Prostate gland (tissue), 2 donors: ENCODE data around the gene SEPTIN5. TPM values are rescaled to one million over a fixed set of nuclear protein-coding genes. Genes with fewer than 3 reads are reported as not detected.
A peak's percentile ranks its signal among the peaks of the same experiment; 100 is the strongest.

Experiments used
- DNase-seq: peaks from one replicate; pipeline ENCODE4 v3.0.0-alpha.2; 2019; ENCODE audit warnings: low spot score
- H3K27ac ChIP-seq, 2 donors: fragments of 200-600 bp; sonication (generic); 2 replicates each; pipeline ENCODE4 v1.5.1; 2017 to 2019
- H3K27me3 ChIP-seq: fragments of 200-600 bp; sonication (generic); replicated peaks from 2 replicates; pipeline ENCODE4 v1.5.1; 2019; ENCODE audit not compliant: insufficient read depth
- H3K36me3 ChIP-seq, 2 donors: fragments of 200-600 bp; sonication (generic); 1 replicate in 1 of 2; 2 replicates in 1 of 2; pipeline versions ENCODE4 v1.5.1 to v1.8.1; 2017 to 2019
- H3K4me1 ChIP-seq: fragments of 200-600 bp; sonication (generic); replicated peaks from 2 replicates; pipeline ENCODE4 v1.5.1; 2019
- H3K4me3 ChIP-seq, 2 donors: fragments of 200-600 bp; sonication (generic); 2 replicates each; pipeline ENCODE4 v1.5.1; 2017 to 2019
- H3K9me3 ChIP-seq: fragments of 200-600 bp; sonication (generic); 2 replicates; pipeline ENCODE4 v1.5.1; 2017
- CTCF ChIP-seq, 4 experiments: fragments of 200-600 bp in 2 of 4; fragments of 450-650 bp in 2 of 4; sonication (generic) in 2 of 4; IDR thresholded peaks; 1 replicate in 3 of 4; 2 replicates in 1 of 4; pipeline ENCODE4 v1.5.1; 2016 to 2019; ENCODE audit warnings: antibody characterized with exemption in 4 of 4, mild to moderate bottlenecking in 2 of 4, moderate library complexity in 2 of 4
- POLR2A ChIP-seq: fragments of 450-650 bp; IDR thresholded peaks from one replicate; pipeline ENCODE4 v1.6.1; 2016; ENCODE audit warnings: antibody characterized with exemption, mild to moderate bottlenecking
- POLR2AphosphoS5 ChIP-seq: sonication (generic); formaldehyde crosslinking; IDR thresholded peaks from one replicate; pipeline ENCODE4 v1.6.1; 2017; ENCODE audit warnings: antibody characterized with exemption
- WGBS: methylation state at CpG from one replicate; pipeline ENCODE4 v1.1.5; 2018; 5-methylcytosine and 5-hydroxymethylcytosine counted together
- intact Hi-C: fragments of 100-400 bp; cut with DNase I; formaldehyde crosslinking; loops from one replicate; pipeline ENCODE4 v1.14.2; 2022
- total RNA-seq, 2 donors: library from RNA; depleted of rRNA; stranded (reverse); fragments of >200 nt; gene quantifications; one replicate each; pipeline ENCODE4 v1.1.0, GENCODE V29; 2016

SEPTIN5 gene
- total RNA-seq, 2 donors from 2014 or later = 17.1 to 96.2 TPM

DNA sequence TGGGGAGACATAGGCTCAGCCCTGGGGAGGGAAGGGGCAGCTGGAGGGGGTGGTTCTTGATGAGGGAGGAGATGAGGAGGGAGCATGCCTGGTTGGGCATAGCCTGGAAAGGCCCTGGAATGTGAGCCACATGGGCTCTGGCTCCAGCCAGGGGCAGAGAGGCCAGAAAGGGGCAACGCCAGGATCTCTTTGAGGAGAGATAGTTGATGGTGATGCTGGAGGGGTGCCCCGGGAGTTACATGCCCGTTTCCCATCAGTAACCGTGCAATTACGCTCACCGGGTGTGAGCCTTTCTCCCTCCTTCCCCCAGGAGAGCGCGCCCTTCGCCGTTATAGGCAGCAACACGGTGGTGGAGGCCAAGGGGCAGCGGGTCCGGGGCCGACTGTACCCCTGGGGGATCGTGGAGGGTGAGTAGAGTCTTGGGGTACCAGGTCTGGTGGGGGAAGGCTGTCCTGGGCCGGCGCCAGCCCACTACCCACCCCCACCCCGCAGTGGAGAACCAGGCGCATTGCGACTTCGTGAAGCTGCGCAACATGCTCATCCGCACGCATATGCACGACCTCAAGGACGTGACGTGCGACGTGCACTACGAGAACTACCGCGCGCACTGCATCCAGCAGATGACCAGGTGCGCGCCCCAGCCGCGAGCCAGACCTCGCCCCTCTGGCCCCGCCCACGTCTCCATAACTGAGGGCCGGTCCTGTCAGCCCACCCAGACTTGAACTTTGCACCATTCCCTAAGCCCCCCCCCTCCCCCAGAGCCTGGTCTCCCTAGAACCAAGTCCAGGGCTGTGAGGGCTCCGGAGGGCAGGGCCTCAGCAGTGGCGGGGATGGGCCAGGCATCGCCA lies 7.3 kb downstream of the SEPTIN5 start:
- no peaks in the 10 kb centered on the region for H3K27me3 ChIP-seq
- H3K27ac ChIP-seq = no peak overlapping the region
- no peak for DNase-seq
- H3K4me3 ChIP-seq = no peak overlapping the region
- H3K9me3 ChIP-seq = no peaks in the 10 kb centered on the region
- intact Hi-C loops = no loop called here
- WGBS = 86% methylated on average over 43 of the region's 44 CpGs
- peaks cover 7% of the 10 kb centered on the region for H3K4me1 ChIP-seq
- H3K36me3 ChIP-seq = no peaks in the 10 kb centered on the region
- TF ChIP-seq POLR2AphosphoS5 = no peak
- no peak for TF ChIP-seq CTCF (IDR thresholded peaks at IDR 0.05)
- TF ChIP-seq POLR2A = no peak

- Histone ChIP-seq H3K9me3 (no peaks in the 10 kb centered on the region), H3K27ac (no peak overlapping the region), H3K4me1 (peaks cover 7% of the 10 kb centered on the region), H3K36me3 (no peaks in the 10 kb centered on the region), H3K4me3 (no peak overlapping the region), H3K27me3 (no peaks in the 10 kb centered on the region)
- intact Hi-C loops = no loop called here
- TF ChIP-seq CTCF (IDR thresholded peaks at IDR 0.05) = no peak
- no peak for TF ChIP-seq POLR2AphosphoS5
- TF ChIP-seq POLR2A = no peak
- DNase-seq = no peak
- 90% methylated on average over 37 of the region's 60 CpGs for WGBS
These were observed 8.1 kb downstream of the SEPTIN5 start for GRCh38 chr22:19722178-19722981.

DNA sequence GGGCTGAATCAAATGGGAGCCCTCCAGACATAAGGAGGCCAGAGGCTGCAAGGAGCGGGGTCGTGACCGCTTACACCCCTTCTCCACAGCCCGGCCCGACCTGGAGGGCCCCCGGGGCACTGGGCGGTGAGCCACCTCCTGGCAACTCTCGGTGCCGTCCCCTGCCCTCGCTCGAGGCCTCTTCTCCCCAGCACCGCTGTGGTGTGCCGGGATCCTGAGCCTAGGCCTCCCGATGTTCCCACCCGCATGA lies 8.6 kb downstream of the SEPTIN5 start:
- Histone ChIP-seq H3K27me3 (no peaks in the 10 kb centered on the region), H3K27ac (no peak overlapping the region), H3K36me3 (no peaks in the 10 kb centered on the region), H3K4me1 (peaks cover 2% of the 10 kb centered on the region), H3K9me3 (no peaks in the 10 kb centered on the region), H3K4me3 (no peak overlapping the region)
- DNase-seq = no peak
- no peak for TF ChIP-seq CTCF (IDR thresholded peaks at IDR 0.05)
- TF ChIP-seq POLR2A = no peak
- no peak for TF ChIP-seq POLR2AphosphoS5
- intact Hi-C loops = no loop called here
- 52% methylated on average over 12 of the region's 15 CpGs for WGBS

DNA sequence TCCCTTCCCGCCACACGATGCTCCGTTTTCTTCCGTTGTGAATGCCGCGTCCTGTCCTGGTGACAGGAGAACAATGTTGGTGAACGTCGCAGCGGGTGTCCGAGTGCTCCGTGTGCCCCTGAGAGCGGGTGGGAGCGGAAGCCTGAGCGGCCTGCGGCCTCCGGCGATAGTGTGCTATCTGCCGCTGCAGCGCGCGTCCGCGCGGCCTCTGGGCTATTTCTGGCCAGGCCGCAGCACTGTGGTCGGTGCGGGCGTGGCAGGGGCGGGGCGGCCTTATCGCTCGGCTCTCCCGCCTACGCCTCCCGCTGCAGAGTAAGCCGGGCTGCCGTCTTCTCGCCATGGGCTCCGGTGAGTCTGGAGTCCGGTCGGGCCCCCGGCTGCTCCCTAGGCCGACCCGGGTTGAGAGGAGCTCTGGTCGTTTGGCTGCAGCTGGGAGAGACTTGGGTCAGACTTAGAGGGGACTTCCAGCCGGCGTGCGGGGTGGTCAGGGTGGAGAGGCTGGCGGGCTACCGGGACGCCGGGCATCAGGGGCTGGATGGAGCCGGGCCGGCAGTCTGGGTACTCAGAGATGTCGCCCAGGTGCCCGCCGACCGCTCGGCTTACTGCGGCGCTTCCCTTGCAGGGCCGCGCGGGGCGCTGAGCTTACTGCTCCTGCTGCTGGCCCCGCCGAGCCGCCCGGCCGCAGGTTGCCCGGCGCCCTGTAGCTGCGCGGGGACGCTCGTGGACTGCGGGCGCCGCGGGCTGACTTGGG lies 9.1 kb downstream of the SEPTIN5 start, which contains the start of gene GP1BB:
Gene GP1BB, plus strand, starts transcription at position 308 of the 751 bp plus-strand sequence. Its CDS starts 31 bp downstream, at position 339.
- Histone ChIP-seq H3K4me3 (peak within 1 kb of the TSS; percentile 5 to 7), H3K27ac (no peak within 1 kb of the TSS), H3K36me3 (no peaks in the 10 kb centered on the region), H3K9me3 (no peaks in the 10 kb centered on the region), H3K4me1 (peaks cover 2% of the 10 kb centered on the region), H3K27me3 (no peaks in the 10 kb centered on the region)
- WGBS = 41% methylated on average over 46 of the region's 80 CpGs
- intact Hi-C loops = no loop called here
- DNase-seq = no peak
- TF ChIP-seq POLR2AphosphoS5 = no peak
- TF ChIP-seq POLR2A = no peak
- TF ChIP-seq CTCF (IDR thresholded peaks at IDR 0.05) = peak in 1 of 4 experiments; percentile 16
